Measurements from ENCODE around the gene RAB3A.
"Not testable (repeated sequence)": the region's sequence is repeated elsewhere in the genome, so short reads cannot be mapped to it uniquely, and the experiment has no call there.

The RAB3A gene

GRCh38 chr19:18221815-18222725 is 18.2 kb upstream of the RAB3A start:
- no peak for DNase-seq

DNA sequence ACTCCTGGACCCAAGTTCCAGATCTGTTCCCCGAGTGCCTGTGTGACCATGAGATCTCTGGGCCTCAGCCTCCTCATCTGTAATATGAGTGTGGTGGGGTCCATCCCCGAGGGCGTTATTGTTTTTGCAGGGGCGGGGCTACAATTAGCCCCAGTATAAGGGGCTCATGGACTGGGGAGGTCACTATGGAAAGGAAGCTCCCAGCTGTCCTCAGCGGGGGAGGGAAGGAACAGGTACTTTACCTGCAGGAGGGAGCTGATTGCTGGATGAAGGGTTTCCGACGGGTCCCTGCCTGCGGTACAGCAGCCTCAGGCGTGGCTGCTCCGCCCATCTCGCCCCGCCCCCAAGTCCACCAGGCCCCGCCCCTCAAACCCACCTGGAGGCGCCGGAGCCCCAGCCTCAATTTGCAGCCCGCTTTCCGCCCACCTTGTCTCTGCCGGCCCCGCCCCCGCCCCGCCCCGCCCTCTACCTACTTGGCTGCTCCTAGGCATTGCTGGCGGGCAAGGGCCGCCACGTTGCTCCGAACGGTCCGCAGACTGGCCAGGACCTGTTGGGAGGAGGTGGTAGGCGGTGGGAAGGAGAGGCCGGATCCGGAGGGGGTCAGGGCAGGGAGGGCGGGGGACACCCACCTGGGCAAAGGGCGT is 16.9 kb upstream of the RAB3A start:
- no peak for DNase-seq

DNA sequence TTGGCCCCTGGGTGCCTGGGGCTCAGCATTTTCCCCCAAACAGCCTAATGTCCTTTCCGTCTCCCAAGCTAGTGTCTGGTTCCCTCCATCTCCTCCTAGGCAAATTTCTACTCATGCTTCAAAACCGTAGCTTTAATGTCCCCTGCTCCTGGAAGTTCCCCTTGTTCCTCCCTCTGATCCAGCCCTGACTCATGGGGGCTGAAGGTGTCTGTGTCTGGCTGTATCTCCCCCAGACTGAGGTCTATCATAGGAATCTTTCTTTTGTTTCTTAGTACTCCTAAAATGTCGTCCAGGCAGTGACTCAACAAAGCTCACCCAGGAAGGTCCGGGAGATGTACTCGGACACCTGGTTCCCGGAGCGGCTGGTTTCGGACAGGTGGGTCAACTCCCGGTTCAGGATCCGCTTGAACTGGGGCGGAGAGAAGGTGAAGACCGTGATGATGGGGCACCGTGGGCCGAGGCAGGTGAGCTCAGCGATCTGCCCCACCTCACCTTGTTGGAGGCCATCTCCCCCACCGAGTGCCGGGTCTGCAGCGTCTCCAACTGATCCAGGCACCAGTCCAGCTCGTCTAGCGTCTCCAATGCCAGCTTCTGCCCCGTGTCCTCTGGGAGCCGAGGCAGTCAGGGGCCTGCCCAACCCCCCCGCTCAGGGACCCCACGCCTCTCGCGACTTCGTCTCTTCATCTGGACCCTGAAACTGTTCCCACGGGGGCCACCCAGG is 16.2 kb upstream of the RAB3A start:
- no peak for DNase-seq

- no peak for DNase-seq
These were observed 14.8 kb upstream of the RAB3A start for GRCh38 chr19:18218600-18218999.

DNA sequence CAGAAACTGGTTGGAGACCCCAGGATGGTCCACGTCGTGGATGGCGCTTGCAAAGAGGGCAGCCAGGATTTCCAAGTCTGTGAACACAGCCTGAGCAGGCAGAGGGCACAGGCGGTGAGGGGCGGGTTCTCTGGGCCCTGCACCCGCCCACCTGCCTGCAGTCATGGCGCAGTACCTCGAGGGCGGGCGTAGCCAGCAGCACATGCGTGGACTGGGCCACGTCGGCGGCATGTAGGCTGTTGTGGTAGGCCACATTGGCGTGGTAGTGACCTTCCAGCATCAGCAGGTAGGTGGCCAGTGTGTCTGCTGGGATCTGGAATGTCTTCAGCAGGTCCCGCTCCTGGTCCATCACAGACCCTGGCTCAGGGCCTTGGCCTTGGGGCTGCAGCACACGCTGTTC is 14.3 kb upstream of the RAB3A start:
- DNase-seq, result no peak

- no peak for DNase-seq
These were observed 12.9 kb upstream of the RAB3A start for GRCh38 chr19:18216789-18217188.

DNA sequence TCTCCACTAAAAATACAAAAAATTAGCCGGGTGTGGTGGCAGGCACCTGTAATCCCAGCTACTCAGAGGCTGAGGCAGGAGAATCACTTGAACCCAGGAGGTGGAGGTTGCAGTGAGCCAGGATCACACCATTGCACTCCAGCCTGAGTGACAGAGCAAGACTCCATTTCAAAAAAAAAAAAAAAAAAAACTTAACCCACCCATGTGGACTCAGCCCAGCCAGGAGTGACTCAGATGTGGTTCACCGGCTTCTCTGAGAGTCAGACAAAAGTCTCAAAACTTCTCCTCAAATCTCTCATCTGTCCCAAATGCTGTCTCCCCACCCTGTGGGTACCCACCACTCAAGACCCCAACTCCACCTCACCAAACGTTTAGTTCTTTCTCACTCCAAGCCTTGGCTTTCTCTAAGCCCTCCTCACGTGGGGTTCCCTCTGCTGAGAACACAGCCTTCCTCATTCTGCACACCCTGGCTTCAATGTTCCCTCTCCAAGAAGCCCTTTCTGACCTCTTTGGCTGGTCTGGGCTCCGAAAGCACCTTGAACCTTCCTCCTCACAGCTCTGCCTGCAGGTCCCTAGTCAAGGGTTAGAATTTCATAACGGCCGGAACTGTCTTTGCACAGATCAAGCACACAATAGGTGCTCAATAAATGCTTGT is 11.1 kb upstream of the RAB3A start:
- no peak for DNase-seq

DNA sequence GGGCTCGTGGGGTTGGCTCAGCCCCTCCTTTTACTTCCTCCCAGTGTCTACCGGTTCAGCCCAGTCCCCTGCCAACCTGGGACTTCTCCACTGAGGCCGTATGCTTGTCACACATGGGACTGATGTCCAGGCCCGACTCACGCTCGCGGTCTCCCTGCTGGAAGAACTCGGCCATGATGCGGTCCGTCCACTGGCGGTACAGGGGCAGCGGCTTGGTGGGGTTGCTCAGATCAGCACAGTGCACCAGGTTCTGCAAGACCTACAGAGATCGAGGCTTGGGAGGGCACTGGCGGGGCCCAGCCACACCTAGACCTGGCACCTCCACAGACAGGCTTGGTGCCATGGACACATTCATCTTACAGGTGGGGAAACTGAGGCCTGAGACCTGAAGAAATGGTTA is 7.8 kb upstream of the RAB3A start:
- no peak for DNase-seq

GRCh38 chr19:18209912-18210311 is 6.1 kb upstream of the RAB3A start:
- DNase-seq, result not testable (repeated sequence)

- peak; percentile 17 to 56 (median 28) for DNase-seq
These were observed 4.5 kb upstream of the RAB3A start for GRCh38 chr19:18208098-18208951.

- DNase-seq, result no peak
These were observed 2.2 kb upstream of the RAB3A start for GRCh38 chr19:18206018-18206417.

GRCh38 chr19:18205200-18205892 is 1.5 kb upstream of the RAB3A start:
- DNase-seq, result peak in 3 of 4 experiments; percentile 11 to 49 (median 28)

GRCh38 chr19:18204394-18205199 is 755 bp upstream of the RAB3A start:
- DNase-seq, result peak in 2 of 4 experiments; percentile 41 to 56

- DNase-seq, result peak in 1 of 4 experiments; percentile 60
These were observed 407 bp downstream of the RAB3A start for GRCh38 chr19:18203408-18203862.

- DNase-seq, result no peak
These were observed 949 bp downstream of the RAB3A start for GRCh38 chr19:18202778-18203407.

GRCh38 chr19:18202397-18202777 is 1.5 kb downstream of the RAB3A start:
- no peak for DNase-seq

- no peak for DNase-seq
These were observed 5.5 kb downstream of the RAB3A start for GRCh38 chr19:18198374-18198773.

- DNase-seq, result no peak
These were observed 5.9 kb downstream of the RAB3A start for GRCh38 chr19:18197941-18198340.

DNA sequence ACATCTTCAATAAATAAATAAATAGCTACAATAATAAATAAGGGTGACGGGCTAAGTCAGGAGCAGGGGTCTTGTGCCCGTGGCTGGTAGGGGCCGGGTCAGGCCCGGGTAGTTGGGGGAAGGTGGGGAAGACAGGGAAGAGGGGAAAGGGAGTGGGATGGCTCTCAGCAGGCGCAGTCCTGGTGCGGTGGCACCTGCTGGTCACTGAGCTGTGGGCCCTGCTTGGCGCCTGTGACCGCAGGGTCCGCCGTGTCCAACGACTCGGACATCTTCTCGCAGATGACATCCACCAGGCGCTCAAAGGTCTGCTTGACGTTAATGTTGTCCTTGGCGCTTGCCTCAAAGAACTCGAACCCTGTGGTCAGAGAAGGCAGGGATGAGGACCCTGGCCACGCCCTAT is 6.5 kb downstream of the RAB3A start:
- no peak for DNase-seq

GRCh38 chr19:18196511-18196845 is 7.4 kb downstream of the RAB3A start:
- DNase-seq, result no peak
